Nephron progenitor cell (in vitro differentiated cells): ENCODE measurements around the gene GNL1.
"Not testable (repeated sequence)": the region's sequence is repeated elsewhere in the genome, so short reads cannot be mapped to it uniquely, and the experiment has no call there.

Experiments
- DNase-seq: peaks from one replicate; pipeline ENCODE4 v3.0.0; 2021
- H3K27ac Mint-ChIP-seq: 2 replicates; pipeline ENCODE4 v1.8.0; 2021; ENCODE audit warnings: mild to moderate bottlenecking, moderate library complexity, mixed read lengths
- H3K27me3 Mint-ChIP-seq: 2 replicates; pipeline ENCODE4 v1.8.0; 2021; ENCODE audit warnings: mild to moderate bottlenecking, low read depth, mixed read lengths; ENCODE audit not compliant: poor library complexity
- H3K36me3 Mint-ChIP-seq: 2 replicates; pipeline ENCODE4 v1.8.0; 2021; ENCODE audit warnings: low read depth, mixed read lengths
- H3K4me1 Mint-ChIP-seq: 2 replicates; pipeline ENCODE4 v1.8.0; 2021; ENCODE audit warnings: mixed read lengths
- H3K4me3 Mint-ChIP-seq: 2 replicates; pipeline ENCODE4 v1.8.0; 2021; ENCODE audit warnings: mild to moderate bottlenecking, moderate library complexity, mixed read lengths
- H3K9me3 Mint-ChIP-seq: 2 replicates; pipeline ENCODE4 v1.8.0; 2021; ENCODE audit warnings: mild to moderate bottlenecking, moderate library complexity, mixed read lengths
- TF ChIP-seq, protein P1 (sequence below): fragments of 200-600 bp; sonication (generic); IDR thresholded peaks from 2 replicates; pipeline ENCODE4 v1.5.0; 2021; ENCODE audit warnings: antibody characterized with exemption

The GNL1 gene

DNA sequence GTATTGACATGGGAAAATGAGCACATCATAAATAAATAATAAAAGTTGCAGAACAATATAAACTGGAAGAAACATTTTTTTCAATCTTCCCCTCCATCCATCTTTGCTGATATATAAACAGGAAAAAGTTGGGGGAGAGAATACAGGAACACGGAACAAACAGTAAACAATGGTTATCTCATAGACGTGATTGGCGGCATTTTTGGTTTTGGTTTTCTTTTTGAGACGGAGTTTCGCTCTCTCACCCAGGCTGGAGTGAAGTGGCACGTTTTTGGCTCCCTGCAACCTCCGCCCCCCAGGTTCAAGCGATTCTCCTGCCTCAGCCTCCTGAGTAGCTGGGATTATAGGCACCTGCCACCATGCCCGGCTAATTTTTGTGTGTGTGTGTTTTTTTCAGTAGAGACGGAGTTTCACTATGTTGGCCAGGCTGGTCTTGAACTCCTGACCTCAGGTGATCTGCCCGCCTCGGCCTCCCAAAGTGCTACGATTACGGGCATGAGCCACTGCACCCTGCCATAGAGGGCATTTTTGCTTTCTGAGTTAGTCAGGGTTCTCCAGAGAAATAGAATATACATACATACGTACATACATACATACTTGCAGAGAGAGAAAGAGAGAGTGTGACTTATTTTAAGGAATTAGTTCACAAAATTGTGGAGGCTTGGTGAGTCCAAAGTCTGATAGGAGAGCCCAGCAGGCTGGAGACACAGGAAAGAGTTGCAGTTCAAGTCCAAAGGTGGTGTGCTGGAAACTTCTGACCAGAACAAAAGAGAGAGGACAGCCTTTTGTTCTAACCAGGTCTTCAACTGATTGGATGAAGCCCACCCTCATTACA, 22.6 kb downstream of the GNL1 start:
- no peak for DNase-seq
- H3K4me1 Mint-ChIP-seq: peaks cover 12% of the 10 kb centered on the region
- peaks cover 29% of the 10 kb centered on the region for H3K27me3 Mint-ChIP-seq

DNA sequence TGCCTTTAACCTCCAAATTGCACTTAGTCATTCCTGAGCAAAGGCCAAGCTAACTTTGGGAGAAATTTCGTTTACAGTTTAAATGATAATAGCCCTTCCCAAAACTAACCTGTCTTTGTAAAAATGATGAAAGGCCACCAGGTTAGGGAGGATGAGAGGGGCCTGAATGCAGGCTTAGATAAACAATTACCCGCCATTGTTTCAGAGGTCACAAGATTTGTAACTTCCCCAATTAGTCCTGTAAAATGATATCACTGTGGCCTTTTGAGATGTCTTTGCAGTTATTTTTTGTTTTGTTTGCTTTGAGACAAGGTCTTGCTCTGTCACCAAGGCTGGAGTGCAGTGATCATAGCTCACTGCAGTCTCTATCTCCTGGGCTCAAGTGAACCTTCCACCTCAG, 26.3 kb downstream of the GNL1 start:
- Mint-ChIP-seq H3K9me3 (peaks cover 6% of the 10 kb centered on the region), H3K4me1 (peaks cover 12% of the 10 kb centered on the region), H3K27me3 (peaks cover 20% of the 10 kb centered on the region), H3K36me3 (no peaks in the 10 kb centered on the region), H3K4me3 (no peak overlapping the region), H3K27ac (no peak overlapping the region)
- TF ChIP-seq, protein P1, sequence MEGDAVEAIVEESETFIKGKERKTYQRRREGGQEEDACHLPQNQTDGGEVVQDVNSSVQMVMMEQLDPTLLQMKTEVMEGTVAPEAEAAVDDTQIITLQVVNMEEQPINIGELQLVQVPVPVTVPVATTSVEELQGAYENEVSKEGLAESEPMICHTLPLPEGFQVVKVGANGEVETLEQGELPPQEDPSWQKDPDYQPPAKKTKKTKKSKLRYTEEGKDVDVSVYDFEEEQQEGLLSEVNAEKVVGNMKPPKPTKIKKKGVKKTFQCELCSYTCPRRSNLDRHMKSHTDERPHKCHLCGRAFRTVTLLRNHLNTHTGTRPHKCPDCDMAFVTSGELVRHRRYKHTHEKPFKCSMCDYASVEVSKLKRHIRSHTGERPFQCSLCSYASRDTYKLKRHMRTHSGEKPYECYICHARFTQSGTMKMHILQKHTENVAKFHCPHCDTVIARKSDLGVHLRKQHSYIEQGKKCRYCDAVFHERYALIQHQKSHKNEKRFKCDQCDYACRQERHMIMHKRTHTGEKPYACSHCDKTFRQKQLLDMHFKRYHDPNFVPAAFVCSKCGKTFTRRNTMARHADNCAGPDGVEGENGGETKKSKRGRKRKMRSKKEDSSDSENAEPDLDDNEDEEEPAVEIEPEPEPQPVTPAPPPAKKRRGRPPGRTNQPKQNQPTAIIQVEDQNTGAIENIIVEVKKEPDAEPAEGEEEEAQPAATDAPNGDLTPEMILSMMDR: no peak
- no peak for DNase-seq

More for the DNA sequence above, 22.6 kb downstream of the GNL1 start:
- H3K9me3 Mint-ChIP-seq: no peaks in the 10 kb centered on the region
- H3K4me3 Mint-ChIP-seq: no peak overlapping the region
- no peaks in the 10 kb centered on the region for H3K36me3 Mint-ChIP-seq
- TF ChIP-seq, protein P1: no peak
- H3K27ac Mint-ChIP-seq: no peak overlapping the region

DNA sequence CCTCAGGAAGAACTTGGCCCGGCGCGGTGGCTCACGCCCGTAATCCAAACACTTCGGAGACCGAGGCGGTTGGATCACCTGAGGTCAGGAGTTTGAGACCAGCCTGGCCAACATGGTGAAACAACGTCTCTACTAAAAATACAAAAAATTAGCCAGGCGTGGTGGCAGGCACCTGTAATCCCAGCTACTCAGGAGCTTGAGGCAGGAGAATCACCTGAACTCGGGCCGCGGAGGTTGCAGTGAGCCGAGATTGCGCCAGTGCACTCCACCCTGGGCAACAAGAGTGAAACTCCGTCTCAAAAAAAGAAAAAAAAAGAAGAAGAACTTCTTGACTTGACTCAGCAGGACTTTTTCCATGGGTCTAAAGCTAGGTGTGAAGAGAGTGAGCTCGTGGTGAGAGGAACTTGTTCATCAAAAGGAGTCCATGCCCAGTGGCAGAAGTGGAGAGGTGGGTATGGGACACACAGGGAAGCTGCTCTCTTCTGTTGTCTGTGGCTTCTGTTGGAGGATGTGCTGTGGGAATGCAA, 26.9 kb downstream of the GNL1 start:
- not testable (repeated sequence) for H3K4me3 Mint-ChIP-seq, H3K36me3 Mint-ChIP-seq, H3K27ac Mint-ChIP-seq, DNase-seq
- Mint-ChIP-seq H3K27me3 (peaks cover 26% of the 10 kb centered on the region), H3K9me3 (peaks cover 11% of the 10 kb centered on the region), H3K4me1 (peaks cover 12% of the 10 kb centered on the region)

DNA sequence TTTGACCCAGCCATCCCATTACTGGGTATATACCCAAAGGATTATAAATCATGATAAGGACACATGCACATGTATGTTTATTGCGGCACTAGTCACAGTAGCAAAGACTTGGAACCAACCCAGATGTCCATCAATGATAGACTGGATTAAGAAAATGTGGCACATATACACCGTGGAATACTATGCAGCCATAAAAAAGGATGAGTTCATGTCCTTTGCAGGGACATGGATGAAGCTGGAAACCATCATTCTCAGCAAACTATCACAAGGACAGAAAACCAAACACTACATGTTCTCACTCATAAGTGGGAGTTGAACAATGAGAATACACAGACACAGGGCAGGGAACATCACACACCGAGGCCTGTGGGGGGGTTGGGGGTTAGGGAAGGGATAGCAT, 29.8 kb downstream of the GNL1 start:
- H3K27ac Mint-ChIP-seq, DNase-seq, H3K4me3 Mint-ChIP-seq, H3K36me3 Mint-ChIP-seq: not testable (repeated sequence)
- H3K9me3 Mint-ChIP-seq: peaks cover 20% of the 10 kb centered on the region
- H3K4me1 Mint-ChIP-seq: peaks cover 12% of the 10 kb centered on the region
- peaks cover 49% of the 10 kb centered on the region for H3K27me3 Mint-ChIP-seq

DNA sequence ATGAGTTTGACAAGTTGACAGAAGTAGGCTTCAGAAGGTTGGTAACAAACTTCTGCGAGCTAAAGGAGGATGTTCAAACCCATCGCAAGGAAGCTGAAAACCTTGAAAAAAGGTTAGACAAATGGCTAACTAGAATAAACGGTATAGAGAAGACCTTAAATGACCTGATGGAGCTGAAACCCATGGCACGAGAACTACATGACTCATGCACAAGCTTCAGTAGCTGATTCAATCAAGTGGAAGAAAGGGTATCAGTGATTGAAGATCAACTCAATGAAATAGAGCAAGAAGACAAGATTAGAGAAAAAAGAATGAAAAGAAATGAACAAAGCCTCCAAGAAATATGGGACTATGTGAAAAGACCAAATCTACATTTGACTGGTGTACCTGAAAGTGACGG, 34.3 kb downstream of the GNL1 start:
- not testable (repeated sequence) for H3K4me3 Mint-ChIP-seq, H3K4me1 Mint-ChIP-seq, DNase-seq, H3K36me3 Mint-ChIP-seq, H3K27ac Mint-ChIP-seq
- peaks cover 48% of the 10 kb centered on the region for H3K27me3 Mint-ChIP-seq
- H3K9me3 Mint-ChIP-seq: peaks cover 33% of the 10 kb centered on the region

DNA sequence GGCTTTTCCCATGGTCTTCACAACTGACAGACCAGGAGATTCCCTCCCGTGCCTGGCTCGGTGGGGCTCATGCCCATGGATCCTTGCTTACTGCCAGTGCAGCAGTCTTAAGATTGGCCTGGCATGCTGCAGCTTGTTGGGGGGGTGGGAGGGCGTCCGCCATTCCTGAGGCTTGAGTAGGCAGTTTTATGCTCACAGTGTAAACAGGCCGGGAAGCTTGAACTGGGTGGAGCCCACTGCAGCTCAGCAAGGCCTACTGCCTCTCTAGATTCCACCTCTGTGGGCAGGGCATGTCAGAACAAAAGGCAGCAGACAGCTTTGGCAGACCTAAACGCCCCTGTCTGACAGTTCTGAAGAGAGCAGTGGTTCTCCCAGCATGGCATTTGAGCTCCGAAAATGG, 35.2 kb downstream of the GNL1 start:
- H3K27ac Mint-ChIP-seq, H3K4me1 Mint-ChIP-seq, H3K4me3 Mint-ChIP-seq, H3K36me3 Mint-ChIP-seq, DNase-seq: not testable (repeated sequence)
- peaks cover 33% of the 10 kb centered on the region for H3K9me3 Mint-ChIP-seq
- H3K27me3 Mint-ChIP-seq: peaks cover 48% of the 10 kb centered on the region

DNA sequence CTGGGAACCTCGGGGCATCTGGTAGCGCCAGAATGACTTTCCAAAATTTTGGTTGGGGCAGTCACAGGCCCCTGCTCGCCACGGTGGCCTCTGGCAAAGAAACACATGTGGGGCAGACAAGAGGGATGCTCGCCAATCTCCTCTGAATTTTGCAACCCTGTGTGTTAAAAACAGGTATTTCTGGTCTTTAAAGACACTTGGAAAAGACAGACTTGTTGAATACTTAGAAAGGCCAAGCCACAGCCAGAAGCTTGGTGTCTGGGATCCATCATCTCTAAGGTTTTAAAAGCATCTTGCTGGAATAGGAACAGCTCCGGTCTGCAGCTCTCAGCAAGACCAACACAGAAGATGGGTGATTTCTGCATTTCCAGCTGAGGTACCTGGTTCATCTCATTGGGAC, 35.8 kb downstream of the GNL1 start:
- H3K36me3 Mint-ChIP-seq: no peaks in the 10 kb centered on the region
- no peaks in the 10 kb centered on the region for H3K4me1 Mint-ChIP-seq
- no peak overlapping the region for H3K27ac Mint-ChIP-seq
- DNase-seq: no peak
- TF ChIP-seq, protein P1: no peak
- peaks cover 43% of the 10 kb centered on the region for H3K27me3 Mint-ChIP-seq
- peaks cover 32% of the 10 kb centered on the region for H3K9me3 Mint-ChIP-seq
- H3K4me3 Mint-ChIP-seq: no peak overlapping the region

DNA sequence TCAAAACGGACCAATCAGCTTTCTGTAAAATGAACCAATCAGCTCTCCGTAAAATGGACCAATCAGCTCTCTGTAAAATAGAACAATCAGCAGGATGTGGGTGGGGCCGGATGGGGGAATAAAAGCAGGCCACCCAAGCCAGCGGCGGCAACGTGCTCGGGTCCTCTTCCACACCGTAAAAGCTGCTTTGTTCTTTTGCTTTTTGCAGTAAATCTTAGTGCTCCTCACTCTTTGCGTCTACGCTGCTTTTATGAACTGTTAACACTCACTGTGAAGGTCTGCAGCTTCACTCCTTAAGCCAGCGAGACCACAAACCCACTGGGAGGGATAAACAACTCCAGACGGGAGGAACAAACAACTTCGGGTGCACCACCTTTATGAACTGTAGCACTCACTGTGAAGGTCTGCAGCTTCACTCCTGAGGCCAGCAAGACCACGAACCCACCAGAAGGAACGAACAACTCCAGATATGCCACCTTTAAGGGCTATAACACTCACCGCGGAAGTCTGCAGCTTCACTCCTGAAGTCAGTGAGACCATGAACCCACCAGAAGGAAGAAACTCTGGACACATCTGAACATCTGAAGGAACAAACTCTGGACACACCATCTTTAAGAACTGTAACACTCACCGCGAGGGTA, 37.7 kb downstream of the GNL1 start:
- DNase-seq, H3K27ac Mint-ChIP-seq, H3K36me3 Mint-ChIP-seq, H3K4me3 Mint-ChIP-seq, H3K4me1 Mint-ChIP-seq: not testable (repeated sequence)
- peaks cover 16% of the 10 kb centered on the region for H3K9me3 Mint-ChIP-seq
- H3K27me3 Mint-ChIP-seq: peaks cover 31% of the 10 kb centered on the region

DNA sequence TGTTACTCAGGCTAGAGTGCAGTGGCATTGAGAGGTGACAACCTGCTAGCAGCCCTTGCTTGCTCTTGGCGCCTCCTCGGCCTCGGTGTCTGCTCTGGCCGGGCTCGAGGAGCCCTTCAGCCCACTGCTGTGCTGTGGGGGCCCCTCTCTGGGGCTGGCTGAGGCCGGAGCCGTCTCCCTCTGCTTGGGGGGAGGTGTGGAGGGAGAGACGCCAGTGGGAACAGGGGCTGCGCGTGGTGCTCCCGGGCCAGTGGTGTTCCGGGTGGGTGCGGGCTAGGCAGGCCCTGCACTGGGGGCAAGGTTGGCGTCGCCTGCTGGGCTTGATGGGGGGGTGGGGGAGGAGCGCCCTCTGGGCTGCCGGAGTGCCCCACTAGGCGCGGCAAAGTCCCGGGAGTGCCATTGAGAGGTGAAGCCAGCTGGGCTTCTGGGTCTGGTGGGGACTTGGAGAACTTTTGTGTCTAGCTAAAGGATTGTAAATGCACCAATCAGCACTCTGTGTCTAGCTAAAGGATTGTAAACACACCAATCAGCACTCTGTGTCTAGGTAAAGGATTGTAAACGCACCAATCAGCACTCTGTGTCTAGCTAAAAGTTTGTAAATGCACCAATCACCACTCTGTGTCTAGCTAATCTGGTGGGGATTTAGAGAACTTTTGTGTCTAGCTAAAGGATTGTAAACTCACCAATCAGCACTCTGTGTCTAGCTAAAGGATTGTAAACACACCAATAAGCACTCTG, 38.4 kb downstream of the GNL1 start:
- DNase-seq, H3K4me1 Mint-ChIP-seq, H3K27ac Mint-ChIP-seq, H3K36me3 Mint-ChIP-seq, H3K4me3 Mint-ChIP-seq: not testable (repeated sequence)
- Mint-ChIP-seq H3K27me3 (peaks cover 24% of the 10 kb centered on the region), H3K9me3 (peaks cover 13% of the 10 kb centered on the region)

DNA sequence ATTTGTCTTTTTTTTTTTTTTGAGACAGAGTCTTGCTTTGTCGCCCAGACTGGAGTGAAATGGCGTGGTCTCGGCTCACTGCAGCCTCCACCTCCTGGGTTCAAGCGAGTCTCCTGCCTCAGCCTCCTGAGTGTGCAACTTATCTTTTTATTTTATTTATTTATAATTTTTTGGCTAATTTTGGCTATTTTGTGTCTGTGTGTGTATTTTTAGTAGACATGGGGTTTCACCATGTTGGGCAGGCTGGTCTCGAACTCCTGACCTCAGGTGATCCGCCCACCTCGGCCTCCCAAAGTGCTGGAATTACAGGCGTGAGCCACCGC, 39.6 kb downstream of the GNL1 start:
- not testable (repeated sequence) for H3K36me3 Mint-ChIP-seq, H3K4me1 Mint-ChIP-seq, DNase-seq
- Mint-ChIP-seq H3K27ac (peak overlapping the region; percentile 90), H3K9me3 (peaks cover 13% of the 10 kb centered on the region), H3K27me3 (peaks cover 17% of the 10 kb centered on the region), H3K4me3 (peak overlapping the region; percentile 82)
